ENCODE data around the gene DIAPH3. TPM values are rescaled to one million over a fixed set of nuclear protein-coding genes. Genes with fewer than 3 reads are reported as not detected.
"Not testable (repeated sequence)": the region's sequence is repeated elsewhere in the genome, so short reads cannot be mapped to it uniquely, and the experiment has no call there.

The DIAPH3 gene
- 19.3 TPM for polyA plus RNA-seq (2013, experiment 1 of 2; ENCODE audit: insufficient read length)
- 19.5 TPM for polyA plus RNA-seq (2013, experiment 2 of 2; ENCODE audit: insufficient read length)

GRCh38 chr13:60163478-60164233, at the start of gene DIAPH3:
Gene DIAPH3 (minus strand): TSS chr13:60163928. CDS start chr13:60163766, 162 bp downstream.
- peak; percentile 97 for DNase-seq

GRCh38 chr13:60213236-60213744, 49.6 kb upstream of the DIAPH3 start:
- DNase-seq, result no peak

- DNase-seq, result no peak
These were observed 47.8 kb upstream of the DIAPH3 start for GRCh38 chr13:60211548-60211947.

GRCh38 chr13:60210510-60211330, 47.0 kb upstream of the DIAPH3 start:
- no peak for DNase-seq

GRCh38 chr13:60205499-60205898, 41.8 kb upstream of the DIAPH3 start:
- not testable (repeated sequence) for DNase-seq

GRCh38 chr13:60201286-60201685, 37.6 kb upstream of the DIAPH3 start:
- DNase-seq, result no peak

- not testable (repeated sequence) for DNase-seq
These were observed 32.2 kb upstream of the DIAPH3 start for GRCh38 chr13:60195893-60196292.

- DNase-seq, result no peak
These were observed 19.2 kb upstream of the DIAPH3 start for GRCh38 chr13:60182907-60183306.

- DNase-seq, result no peak
These were observed 14.6 kb upstream of the DIAPH3 start for GRCh38 chr13:60178327-60178726.

GRCh38 chr13:60175571-60175970, 11.8 kb upstream of the DIAPH3 start:
- DNase-seq, result no peak

GRCh38 chr13:60174113-60174512, 10.4 kb upstream of the DIAPH3 start:
- DNase-seq, result no peak

- DNase-seq, result no peak
These were observed 8.4 kb upstream of the DIAPH3 start for GRCh38 chr13:60172111-60172510.

GRCh38 chr13:60170414-60170813, 6.7 kb upstream of the DIAPH3 start:
- no peak for DNase-seq

- no peak for DNase-seq
These were observed 5.7 kb upstream of the DIAPH3 start for GRCh38 chr13:60169239-60170031.

GRCh38 chr13:60167121-60167520, 3.4 kb upstream of the DIAPH3 start:
- DNase-seq, result no peak

- DNase-seq, result peak; percentile 77
These were observed 1.8 kb upstream of the DIAPH3 start for GRCh38 chr13:60165391-60166099.

- DNase-seq, result no peak
These were observed 634 bp upstream of the DIAPH3 start for GRCh38 chr13:60164234-60164889.

- DNase-seq, result peak; percentile 39
These were observed 1.6 kb downstream of the DIAPH3 start for GRCh38 chr13:60162096-60162495.

- DNase-seq, result no peak
These were observed 5.4 kb downstream of the DIAPH3 start for GRCh38 chr13:60158321-60158801.

- peak; percentile 24 for DNase-seq
These were observed 7.8 kb downstream of the DIAPH3 start for GRCh38 chr13:60155978-60156377.

- DNase-seq, result no peak
These were observed 10.8 kb downstream of the DIAPH3 start for GRCh38 chr13:60152904-60153303.
